GM19240 (cell line): ENCODE data around the gene CFAP299.

Source experiments
- DNase-seq: peaks from one replicate; pipeline ENCODE4 v3.0.0; 2011; ENCODE audit warnings: low spot score; ENCODE audit not compliant: insufficient read length

The CFAP299 gene

DNA sequence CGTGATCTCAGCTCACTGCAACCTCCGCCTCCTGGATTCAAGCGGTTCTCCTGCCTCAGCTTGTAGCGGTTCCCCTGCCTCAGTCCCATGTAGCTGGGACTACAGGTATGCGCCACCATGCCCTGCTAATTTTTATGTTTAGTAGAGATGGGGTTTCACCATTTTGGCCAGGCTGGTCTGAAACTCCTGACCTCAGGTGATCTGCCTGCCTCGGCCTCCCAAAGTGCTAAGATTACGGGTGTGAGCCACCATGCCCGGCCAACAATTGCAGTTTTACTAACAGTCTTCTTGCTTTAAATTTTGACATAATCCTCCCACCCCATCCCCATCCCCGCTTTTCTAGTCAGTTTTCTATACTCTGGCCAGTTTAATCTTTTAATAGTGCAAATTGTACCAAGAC is 112.0 kb downstream of the CFAP299 start:
- no peak for DNase-seq

DNA sequence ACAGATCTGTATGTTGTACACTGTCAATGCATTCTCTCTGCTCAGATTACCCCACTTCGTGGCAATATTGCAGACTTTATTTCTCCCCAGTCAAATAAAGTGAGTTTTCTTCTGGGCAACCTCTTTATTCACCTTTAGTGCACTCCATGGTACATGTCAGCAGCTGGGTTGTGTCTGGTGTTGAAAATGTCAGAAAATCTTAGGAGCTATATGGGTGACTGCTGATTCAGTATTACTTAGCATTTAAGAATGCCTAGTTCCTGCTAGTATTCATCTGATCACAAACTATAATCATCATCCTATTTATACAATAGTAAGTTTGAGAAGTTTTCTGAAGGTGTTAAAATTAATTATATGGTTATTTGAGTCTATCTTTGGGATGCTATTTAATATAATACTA is 112.5 kb downstream of the CFAP299 start:
- no peak for DNase-seq

DNA sequence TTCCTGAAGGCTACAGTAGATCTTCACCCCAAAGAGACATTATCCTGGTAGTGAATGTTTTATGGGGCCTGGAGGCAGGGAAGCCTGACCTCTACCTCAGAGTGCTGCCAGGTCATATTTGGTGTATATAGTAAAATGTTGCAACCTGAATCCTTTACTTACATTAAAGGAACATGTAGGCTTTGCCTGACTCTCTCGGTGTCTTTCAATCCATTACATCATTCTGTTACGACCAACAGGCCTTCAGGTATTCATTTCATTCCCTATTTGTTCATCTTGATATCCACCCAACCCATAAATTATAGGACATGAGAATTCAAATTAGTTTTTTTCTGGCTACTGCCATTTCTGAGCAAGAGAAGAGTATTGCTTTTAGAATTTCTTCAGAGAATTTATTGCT is 116.5 kb downstream of the CFAP299 start:
- no peak for DNase-seq

DNA sequence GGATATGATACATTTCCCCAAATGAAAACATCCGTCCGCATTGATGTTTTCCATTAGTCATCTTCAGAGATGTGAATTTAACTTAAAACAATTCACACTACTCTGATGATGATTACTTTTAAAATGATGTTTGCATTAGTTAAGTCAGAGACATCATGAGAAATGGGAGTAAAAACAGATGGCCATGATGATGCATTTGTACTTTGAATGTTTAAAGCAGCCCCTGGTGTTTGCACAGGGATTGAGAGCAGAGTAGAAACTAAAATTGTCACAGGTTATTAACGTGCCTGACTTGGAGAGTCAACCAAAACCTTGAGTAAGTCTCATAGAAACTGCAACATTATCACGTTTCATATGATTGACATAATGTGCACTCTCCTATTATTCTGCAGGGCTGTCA is 117.2 kb downstream of the CFAP299 start:
- DNase-seq = no peak

DNA sequence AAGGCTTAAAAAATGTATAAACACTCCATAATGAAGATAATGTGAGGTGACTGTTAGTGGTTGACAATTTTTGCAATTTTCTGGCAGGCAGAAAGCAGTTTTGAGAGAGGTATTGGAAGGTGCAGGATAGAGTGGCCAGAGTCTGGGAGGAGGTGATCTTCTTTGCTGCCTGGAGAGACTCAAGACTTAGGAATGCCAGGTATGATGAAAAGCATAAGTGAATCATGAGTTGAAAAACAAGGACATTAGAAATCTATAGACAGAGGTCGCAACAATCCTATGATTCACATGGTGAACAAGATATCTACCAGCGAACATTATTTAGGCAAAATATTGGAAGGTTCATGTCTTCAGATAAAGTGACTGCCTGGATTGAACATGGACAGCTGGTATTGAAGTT is 118.5 kb downstream of the CFAP299 start:
- no peak for DNase-seq

DNA sequence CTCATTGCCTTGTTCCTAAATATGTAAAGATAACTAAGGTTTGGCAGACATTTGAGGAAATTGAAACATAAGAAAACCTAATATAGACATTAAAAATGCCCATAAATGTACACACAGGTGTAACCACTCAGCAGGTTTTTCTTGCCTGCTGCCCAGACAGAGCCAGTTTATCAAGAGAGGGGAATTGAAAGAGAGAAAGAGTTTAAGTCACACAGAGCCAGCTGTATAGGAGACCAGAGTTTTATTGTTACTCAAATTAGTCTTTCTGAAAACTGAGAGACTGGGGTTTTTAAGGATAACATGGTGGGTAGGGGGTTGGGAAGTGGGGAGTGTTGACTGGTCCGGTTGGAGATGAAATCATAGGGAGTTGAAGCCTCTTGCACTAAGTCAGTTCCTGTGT is 119.0 kb downstream of the CFAP299 start:
- DNase-seq = no peak

DNA sequence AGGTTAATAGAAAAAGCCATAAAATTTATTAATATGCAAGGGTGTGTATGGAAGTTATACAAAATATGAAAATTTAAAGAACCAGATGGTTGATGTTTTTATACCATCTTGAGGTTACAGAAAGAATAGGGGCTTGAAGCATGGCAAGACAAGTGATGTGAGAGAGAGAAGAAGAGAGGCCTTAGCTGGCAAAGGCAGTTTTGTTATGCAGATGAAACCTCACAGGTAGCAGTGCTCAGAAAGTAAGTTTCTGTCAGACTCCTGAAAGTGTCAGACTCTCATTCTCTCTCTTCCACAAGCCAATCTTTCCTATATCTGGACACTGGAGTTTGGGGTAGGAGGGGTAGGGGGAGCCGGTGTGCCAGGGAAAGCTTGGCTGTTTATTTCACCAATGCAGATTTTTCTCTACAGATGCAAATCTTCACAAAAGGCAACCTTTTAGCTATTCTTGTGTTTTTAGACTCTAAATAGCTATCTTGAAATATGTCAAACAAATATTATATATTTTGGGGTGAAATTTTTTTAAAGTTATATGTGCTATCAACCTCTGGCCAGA is 124.5 kb downstream of the CFAP299 start:
- no peak for DNase-seq

DNA sequence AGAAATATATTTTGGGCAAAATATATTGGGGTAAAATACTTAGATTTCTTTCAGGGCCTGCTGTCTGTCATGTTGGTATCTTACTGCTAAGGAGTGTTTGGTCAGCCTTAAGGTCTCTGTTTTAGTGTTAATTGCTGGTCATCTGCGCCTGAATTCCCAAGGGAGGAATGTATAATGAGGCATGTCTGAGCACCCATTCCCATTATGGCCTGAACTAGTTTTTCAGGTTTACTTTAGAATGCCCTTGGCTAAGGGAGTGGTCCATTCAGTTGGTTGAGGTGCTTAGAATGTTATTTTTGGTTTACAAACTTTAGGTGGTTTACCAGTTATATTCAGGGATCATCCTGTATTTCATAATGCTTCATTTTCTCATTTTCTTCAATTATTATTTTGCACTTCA is 125.9 kb downstream of the CFAP299 start:
- no peak for DNase-seq

DNA sequence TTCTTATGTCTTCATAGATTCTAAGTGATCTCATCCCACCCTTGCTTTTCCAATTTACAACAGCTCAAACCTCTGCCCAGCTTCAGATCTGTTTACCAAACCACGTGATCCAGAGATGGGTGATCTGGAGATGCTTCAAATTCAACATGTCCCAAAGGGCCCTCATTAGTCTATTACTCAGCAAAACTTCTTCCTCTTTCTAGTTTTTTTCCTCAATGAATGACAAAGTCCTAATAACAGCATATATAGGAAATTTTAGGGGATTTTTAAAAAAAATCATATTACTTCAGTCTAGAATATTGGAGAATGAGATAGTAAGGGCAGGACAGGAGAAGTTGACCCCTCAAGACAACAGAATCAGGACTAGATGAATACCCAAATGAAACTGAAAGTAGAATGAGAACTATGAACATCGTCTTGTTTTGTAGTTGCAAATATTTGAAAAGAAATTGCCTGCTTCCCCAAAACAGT is 127.1 kb downstream of the CFAP299 start:
- DNase-seq = no peak

DNA sequence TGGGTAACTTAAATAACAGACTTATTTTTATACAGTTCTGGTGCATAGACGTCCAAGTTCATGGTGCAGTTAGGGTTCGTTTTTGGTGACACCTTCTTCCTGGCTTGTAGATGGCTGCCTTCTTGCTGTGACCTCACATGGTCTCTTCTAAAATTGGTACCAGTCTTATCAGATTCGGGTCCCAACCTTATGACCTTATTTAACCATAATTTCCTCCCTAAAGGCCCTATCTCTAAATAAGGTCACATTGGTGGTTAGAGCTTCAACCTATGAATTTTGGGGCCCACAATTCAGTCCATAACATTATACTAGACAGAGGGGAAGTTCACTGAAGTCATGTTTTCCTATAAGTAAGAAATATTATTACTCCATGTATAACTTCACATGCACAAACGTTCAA is 128.0 kb downstream of the CFAP299 start:
- DNase-seq = no peak

DNA sequence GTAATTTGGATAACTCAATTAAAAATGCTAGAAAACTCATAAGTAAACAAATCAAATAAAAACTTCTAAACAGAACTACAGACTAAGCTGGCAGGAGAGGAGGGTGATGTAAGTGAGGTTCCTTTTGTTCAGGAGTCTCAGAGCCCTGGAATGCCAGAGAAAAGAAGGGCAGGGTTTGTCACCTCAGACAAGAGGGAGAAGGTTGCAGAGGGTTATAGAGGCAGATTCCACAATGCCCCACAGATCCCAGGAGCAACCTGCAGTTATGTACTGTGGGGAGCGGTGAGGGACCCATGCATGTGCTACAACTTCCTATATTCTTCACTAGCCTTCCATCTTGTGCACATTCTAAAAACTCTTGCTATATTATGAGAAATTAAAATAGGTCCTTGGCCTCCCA is 129.7 kb downstream of the CFAP299 start:
- DNase-seq = no peak

DNA sequence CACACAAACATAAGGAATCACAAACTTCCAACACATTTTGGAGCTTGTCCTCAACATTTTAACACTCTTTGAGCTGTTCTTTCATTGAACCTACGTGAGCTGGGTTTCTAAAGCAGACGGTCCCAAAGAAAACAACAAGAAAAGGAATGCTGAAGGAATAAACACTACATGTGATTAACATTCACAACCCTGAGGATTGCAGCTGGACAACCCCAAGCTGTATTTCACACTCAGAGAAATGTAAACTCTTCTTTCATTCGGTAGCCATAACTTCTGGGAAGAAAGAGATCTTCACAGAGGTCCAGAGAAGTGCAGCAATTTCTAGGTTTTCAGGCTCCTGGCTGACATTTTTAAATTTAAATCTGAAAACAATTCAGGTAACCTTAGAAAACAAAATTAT is 130.2 kb downstream of the CFAP299 start:
- no peak for DNase-seq

DNA sequence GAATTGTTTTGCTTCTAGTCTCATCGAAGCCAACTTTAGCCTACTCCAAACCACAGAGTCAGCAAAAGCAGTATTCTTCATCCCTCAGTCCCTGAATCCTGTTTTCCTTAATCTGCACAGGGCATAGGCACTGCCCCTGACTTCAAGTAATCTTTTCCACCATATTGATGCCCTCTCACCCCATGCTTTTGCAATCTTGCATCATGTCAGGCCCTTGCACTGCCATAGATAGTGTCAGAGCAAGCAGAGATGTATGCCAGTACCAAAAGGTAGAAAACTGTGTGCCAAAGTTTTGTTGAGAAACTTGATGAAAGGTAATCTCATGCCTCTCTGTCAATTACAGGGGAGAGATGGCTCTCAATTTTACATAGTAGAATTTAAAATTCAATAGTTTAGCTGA is 131.1 kb downstream of the CFAP299 start:
- no peak for DNase-seq

DNA sequence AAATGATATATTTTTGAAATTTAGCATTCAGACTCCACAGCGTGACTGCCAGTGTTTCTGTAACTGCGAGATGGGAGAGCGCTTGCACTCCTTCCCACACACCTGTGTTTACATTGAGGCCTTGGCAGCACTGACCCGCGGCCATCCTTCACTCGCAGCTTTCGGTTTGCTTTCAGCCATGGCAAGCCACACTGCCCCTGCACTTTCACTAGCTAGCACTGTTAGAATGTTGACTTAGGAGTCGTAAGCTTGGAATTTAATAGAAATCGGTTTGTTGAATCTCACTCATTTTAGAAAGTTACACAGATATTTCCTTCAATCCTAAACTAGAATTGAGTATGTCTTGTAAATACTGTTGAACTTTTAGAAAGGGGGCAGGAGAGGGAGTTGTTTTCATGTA is 136.2 kb downstream of the CFAP299 start:
- DNase-seq = no peak

DNA sequence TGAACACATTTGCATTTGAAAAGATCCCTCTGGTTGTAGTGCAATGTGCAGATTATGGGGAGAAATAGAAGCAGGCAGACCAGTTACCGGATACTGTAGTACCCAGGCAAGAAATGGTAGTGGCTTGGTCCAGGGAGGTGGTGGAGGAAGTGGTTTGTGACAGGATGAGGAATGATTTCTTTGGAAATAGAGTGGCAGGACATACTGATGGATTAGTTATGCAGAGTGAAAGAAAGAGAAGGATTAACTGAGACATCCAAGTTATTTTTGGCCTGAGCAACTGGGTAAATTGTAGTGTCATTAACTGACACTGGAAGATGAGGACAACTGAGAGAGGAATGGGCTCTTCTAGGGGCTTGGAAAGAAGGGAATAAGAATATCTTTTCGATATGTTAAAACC is 139.7 kb downstream of the CFAP299 start:
- DNase-seq = no peak

DNA sequence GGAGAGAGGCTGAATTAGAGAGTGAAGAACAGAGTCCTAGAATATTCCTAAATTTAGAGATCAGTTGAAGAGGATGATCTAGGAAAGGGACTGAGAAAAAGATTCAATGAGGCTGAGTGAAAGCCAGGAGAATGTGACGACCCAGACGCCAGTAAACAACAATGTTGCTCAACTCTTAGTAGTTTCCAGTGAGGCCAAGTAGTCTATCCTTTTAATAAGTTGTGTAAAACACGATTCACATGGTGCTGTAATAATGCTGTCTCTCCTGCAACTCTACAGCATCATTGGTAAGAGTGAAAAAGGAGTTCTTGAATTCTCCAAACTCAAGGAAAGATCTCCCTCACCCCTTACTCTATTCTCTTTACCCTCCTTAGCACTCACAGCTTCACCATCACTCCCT is 140.3 kb downstream of the CFAP299 start:
- DNase-seq = no peak

DNA sequence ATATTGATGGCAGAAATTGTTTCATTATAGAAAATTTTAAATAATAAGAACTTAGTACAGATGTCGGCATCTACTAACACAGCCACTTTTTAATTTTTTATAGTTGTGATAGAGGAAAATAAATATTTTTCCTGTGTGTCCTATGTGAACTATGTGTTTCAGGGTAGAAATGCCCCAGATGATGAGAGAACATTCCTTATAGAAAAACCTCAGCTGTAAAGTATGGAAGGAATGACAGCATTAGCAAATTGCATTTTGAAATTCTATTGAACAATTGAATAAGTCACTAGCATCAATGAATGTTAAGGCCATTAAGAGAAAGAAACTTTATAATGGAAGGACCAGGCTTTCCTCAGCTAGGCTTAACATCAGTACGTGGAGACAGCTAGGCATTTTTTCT is 149.2 kb downstream of the CFAP299 start:
- DNase-seq = no peak

DNA sequence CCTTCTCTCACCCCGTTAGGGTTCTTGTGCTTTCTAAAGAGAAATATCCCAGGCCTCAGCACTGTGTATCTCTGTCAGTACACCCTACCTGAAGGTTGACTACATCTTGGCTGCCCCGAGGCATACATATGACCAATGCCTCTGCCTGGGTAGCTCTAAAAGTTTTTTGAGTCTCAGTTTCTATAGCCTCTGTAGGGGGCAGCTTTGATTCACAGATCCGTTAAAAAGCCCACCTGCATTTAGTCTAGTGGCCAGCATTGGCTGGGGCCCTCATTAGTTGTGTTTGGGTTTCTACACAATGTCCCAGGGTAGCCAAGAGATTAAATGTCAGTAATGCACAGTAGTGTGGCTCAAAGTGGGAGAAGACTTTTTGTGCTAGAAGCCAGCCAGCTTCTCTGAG is 151.1 kb downstream of the CFAP299 start:
- no peak for DNase-seq

DNA sequence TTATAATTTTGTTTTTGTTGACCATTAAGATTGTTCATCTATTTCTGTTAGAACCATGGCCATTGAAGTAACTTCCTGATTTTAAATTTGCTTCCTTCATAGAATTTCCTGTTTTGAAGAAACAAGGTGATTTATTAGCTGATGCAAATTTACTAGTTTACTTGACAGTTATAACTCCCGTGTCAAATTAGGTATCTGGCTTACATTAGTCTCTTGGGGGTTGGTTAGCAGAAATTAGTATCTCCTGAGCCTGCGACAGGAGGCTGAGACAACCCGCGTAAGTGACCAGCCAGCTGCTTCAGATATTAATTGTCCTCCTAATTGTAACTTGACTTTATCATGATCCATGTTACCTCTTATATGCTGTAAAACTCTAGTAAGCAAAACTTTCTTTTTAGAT is 154.3 kb downstream of the CFAP299 start:
- DNase-seq = no peak

DNA sequence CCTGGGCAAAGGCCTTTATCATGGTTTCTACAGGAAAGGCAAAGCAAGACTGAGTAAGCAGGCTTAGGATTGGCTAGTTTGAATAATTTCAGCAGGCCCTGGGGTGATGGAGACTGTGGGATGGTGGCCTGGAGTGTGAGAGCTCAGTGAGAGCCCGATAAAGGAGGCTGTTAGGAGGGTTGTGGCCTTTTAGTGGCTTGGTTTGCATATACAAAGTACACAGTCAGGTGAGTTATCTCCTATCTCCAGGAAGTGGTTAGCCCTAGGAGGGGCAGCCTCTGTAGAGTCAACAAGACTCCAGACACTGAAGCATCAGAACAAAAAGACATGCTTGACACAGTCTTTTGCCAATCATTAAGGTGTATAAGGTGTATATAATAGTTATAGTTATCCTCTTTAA is 157.2 kb downstream of the CFAP299 start:
- no peak for DNase-seq

DNA sequence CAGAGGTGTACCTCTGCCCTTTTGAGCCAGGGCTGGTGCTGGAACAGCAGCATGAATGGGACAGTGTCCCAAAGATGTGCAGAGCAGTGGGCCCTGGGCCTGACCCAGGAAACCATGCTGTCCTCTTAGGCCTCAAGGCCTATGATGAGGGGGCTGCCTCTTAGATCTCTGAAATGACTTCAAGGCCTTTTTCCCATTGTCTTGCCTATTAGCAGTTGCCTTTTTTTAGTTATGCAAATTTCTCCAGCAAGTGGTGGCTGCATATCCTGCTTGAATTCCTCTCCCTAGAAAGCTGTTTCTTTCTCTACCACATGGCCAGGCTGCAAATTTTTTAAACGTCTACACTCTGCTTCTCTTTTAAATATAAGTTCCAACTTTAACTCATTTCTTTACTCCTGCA is 160.3 kb downstream of the CFAP299 start:
- DNase-seq = no peak

DNA sequence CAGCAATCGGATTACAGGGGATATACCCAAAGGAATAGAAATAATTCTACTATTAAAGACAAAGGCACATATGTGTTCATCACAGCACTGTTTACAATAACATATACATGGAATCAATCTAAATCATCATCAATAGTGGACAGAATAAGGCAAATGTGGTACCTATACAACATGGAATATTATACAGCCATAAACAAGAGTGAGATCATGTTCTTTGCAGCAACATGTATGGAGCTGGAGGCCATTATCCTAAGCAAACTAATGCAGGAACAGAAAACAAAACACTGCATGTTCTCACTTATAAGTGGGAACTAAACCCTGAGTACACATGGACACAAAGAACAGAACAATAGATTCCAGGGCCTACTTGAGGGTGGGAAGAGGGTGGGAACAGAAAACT is 163.2 kb downstream of the CFAP299 start:
- DNase-seq = no peak

DNA sequence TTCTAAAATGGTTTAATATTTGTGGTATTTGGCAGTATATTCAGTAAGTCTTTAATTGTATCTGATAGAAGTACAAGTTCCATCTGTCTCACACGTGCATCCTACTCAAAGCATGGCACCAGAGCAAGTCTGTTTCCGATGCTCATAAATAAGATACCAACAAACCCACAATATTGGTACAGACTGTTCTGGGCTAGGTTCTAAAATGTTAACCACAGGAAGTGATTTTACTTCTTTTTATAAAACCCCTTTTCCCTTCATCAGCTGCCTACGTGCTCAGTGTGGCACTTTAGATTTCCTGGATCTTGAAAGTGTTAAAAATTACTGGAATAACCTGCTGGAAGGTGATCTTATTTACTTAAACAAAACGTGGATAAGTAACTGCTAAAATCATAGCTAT is 165.1 kb downstream of the CFAP299 start:
- DNase-seq = no peak

DNA sequence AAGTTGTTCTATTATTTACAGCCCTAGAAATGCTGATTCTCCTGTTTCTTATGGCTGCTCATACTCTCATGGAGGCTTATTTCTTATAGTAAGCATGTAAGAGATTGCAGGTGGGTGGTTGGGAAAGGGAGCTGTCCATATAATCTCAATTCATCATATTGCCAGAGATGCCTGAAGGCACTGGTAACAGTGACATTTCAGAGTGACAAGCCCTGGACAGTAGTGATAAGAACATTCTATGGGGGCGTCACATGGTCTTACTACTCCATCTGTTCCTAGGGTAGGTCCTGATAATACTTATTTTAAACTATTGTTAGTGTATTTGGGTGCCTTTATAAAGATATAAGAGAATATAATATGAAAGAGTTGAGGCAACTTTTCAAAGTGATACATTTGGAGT is 171.5 kb downstream of the CFAP299 start:
- DNase-seq = no peak
